Fibroblast of lung (primary cell): ENCODE results near the gene RRAS. TPM values are rescaled to one million over a fixed set of nuclear protein-coding genes. Genes with fewer than 3 reads are reported as not detected.

Experiments
- DNase-seq, 2 donors: peaks; one replicate each; pipeline versions ENCODE4 v3.0.0 to v3.0.0-alpha.2; 2010; ENCODE audit warnings: low read depth in 2 of 2
- H2AFZ ChIP-seq: 2 replicates; pipeline ENCODE4 v1.5.1; 2012; ENCODE audit warnings: low read length, control low read depth, inconsistent platforms
- H3K27ac ChIP-seq: 2 replicates; pipeline ENCODE4 v1.5.1; 2011; ENCODE audit warnings: low read length, control low read depth; ENCODE audit not compliant: insufficient read depth
- H3K27me3 ChIP-seq: 2 replicates; pipeline ENCODE4 v1.5.1; 2011; ENCODE audit warnings: mild to moderate bottlenecking, low read length; ENCODE audit not compliant: control insufficient read depth, insufficient read depth
- H3K36me3 ChIP-seq: 2 replicates; pipeline ENCODE4 v1.5.1; 2011; ENCODE audit warnings: low read length; ENCODE audit not compliant: control insufficient read depth, insufficient read depth
- H3K4me1 ChIP-seq: 2 replicates; pipeline ENCODE4 v1.5.1; 2011; ENCODE audit warnings: low read length; ENCODE audit not compliant: control insufficient read depth, insufficient read depth; ENCODE audit errors: extremely low read depth
- H3K4me2 ChIP-seq: 2 replicates; pipeline ENCODE4 v1.5.1; 2011; ENCODE audit warnings: low read length, control low read depth; ENCODE audit not compliant: insufficient read depth; ENCODE audit errors: extremely low read depth
- H3K4me3 ChIP-seq, 4 experiments: fragments of 200-600 bp in 1 of 4; sonication (generic) in 1 of 4; replicated peaks in 1 of 4; 2 replicates each; pipeline ENCODE4 v1.5.1; 2011 to 2016; ENCODE audit warnings: low read length in 4 of 4, low read depth in 3 of 4, mild to moderate bottlenecking in 3 of 4, control low read depth in 2 of 4, inconsistent platforms in 1 of 4, mixed read lengths in 1 of 4; ENCODE audit not compliant: insufficient read depth in 1 of 4; ENCODE audit errors: control extremely low read depth in 1 of 4
- H3K79me2 ChIP-seq: 2 replicates; pipeline ENCODE4 v1.5.1; 2012; ENCODE audit warnings: mild to moderate bottlenecking, low read length, inconsistent platforms; ENCODE audit not compliant: control insufficient read depth, insufficient read depth
- H3K9ac ChIP-seq: 2 replicates; pipeline ENCODE4 v1.5.1; 2011; ENCODE audit warnings: mild to moderate bottlenecking, low read length, control low read depth; ENCODE audit not compliant: insufficient read depth
- H3K9me3 ChIP-seq: 2 replicates; pipeline ENCODE4 v1.5.1; 2012; ENCODE audit warnings: low read depth, low read length; ENCODE audit not compliant: control insufficient read depth, insufficient read depth
- H4K20me1 ChIP-seq: 2 replicates; pipeline ENCODE4 v1.5.1; 2011; ENCODE audit warnings: low read length; ENCODE audit not compliant: control insufficient read depth, insufficient read depth; ENCODE audit errors: extremely low read depth
- CTCF ChIP-seq, 2 donors: IDR thresholded peaks in 1 of 2; conservative IDR thresholded peaks in 1 of 2; 1 replicate in 1 of 2; 2 replicates in 1 of 2; pipeline ENCODE4 v1.5.1; 2011 to 2012; ENCODE audit warnings: low read length in 2 of 2, control low read depth in 1 of 2, inconsistent platforms in 1 of 2, low read depth in 1 of 2, mild to moderate bottlenecking in 1 of 2
- EZH2 ChIP-seq: IDR thresholded peaks from 2 replicates; pipeline ENCODE4 v1.5.1; 2012; ENCODE audit warnings: low read length, control low read depth, mild to moderate bottlenecking; ENCODE audit errors: missing control alignments
- polyA plus RNA-seq, 2 donors: library from polyadenylated mRNA; depleted of rRNA in 1 of 2; stranded (reverse) in 1 of 2; unstranded in 1 of 2; fragments of >200 nt; gene quantifications; 2 replicates each; pipeline ENCODE4 v1.2.1, GENCODE V29; 2011 to 2012; ENCODE audit warnings: missing spikeins in 1 of 2
- total RNA-seq: library from RNA; depleted of rRNA; stranded (reverse); fragments of >200 nt; gene quantifications from 2 replicates; pipeline ENCODE4 v1.2.1, GENCODE V29; 2014

Gene RRAS
- total and polyA plus RNA-seq, 2 donors (not counting 1 experiment from before 2014, with no cell fraction given), result 60.1 to 129 TPM

- TF ChIP-seq EZH2 (no peak), CTCF (conservative IDR thresholded peaks at IDR 0.05 in 1 of 2, IDR thresholded peaks at IDR 0.05 in 1 of 2; ENCODE audit: low read depth in 1 of 2, low read length in 2 of 2) (peak in 1 of 2 donors; percentile 39)
- peaks cover 29% of the 10 kb centered on the region for H3K36me3 ChIP-seq
- H3K79me2 ChIP-seq, result peaks cover 19% of the 10 kb centered on the region
- no peak overlapping the region for H3K4me3 ChIP-seq
- H2AFZ ChIP-seq, result no peak overlapping the region
- H3K4me1 ChIP-seq, result peaks cover 5% of the 10 kb centered on the region
- H3K27ac ChIP-seq, result no peak overlapping the region
- no peak overlapping the region for H3K4me2 ChIP-seq
- H4K20me1 ChIP-seq, result no peaks in the 10 kb centered on the region
- H3K27me3 ChIP-seq, result no peaks in the 10 kb centered on the region
- H3K9ac ChIP-seq, result no peak overlapping the region
- DNase-seq, result no peak
- H3K9me3 ChIP-seq, result no peaks in the 10 kb centered on the region
These were observed 44.5 kb upstream of the RRAS start for GRCh38 chr19:49684251-49684982.

GRCh38 chr19:49683814-49684250 lies 43.9 kb upstream of the RRAS start:
- DNase-seq, result no peak
- Histone ChIP-seq H3K79me2 (peaks cover 24% of the 10 kb centered on the region), H3K4me3 (no peak overlapping the region), H3K27ac (no peak overlapping the region), H3K4me2 (no peak overlapping the region), H2AFZ (no peak overlapping the region), H3K36me3 (peaks cover 29% of the 10 kb centered on the region), H3K27me3 (no peaks in the 10 kb centered on the region), H4K20me1 (no peaks in the 10 kb centered on the region), H3K4me1 (peaks cover 4% of the 10 kb centered on the region), H3K9ac (no peak overlapping the region), H3K9me3 (no peaks in the 10 kb centered on the region)
- TF ChIP-seq CTCF (conservative IDR thresholded peaks at IDR 0.05 in 1 of 2, IDR thresholded peaks at IDR 0.05 in 1 of 2; ENCODE audit: low read depth in 1 of 2, low read length in 2 of 2), result no peak
- no peak for TF ChIP-seq EZH2

DNA sequence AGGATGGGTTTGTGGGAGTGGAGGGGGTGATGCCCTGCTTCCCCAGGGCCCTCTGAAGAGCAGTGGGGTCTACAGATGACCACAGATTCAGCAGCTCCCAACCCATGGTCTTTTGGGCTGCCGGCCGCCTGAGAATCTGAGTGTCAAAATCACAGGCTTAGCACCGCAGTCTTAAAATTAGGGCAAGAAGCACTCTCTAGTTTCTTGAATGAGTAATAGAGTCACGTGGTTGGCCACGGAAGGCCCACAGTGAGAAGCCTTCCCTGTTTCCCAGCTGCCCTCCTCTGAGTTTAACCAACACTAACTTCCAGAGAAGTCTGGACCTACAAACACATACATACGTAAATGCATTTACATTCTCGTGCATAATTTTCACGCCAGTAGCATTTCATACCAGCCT lies 42.3 kb upstream of the RRAS start:
- Histone ChIP-seq H3K36me3 (peaks cover 28% of the 10 kb centered on the region), H2AFZ (no peak overlapping the region), H3K79me2 (peaks cover 38% of the 10 kb centered on the region), H3K27ac (no peak overlapping the region), H3K27me3 (no peaks in the 10 kb centered on the region), H3K9me3 (no peaks in the 10 kb centered on the region), H3K4me1 (peaks cover 4% of the 10 kb centered on the region), H3K4me2 (no peak overlapping the region), H4K20me1 (no peaks in the 10 kb centered on the region), H3K4me3 (no peak overlapping the region), H3K9ac (no peak overlapping the region)
- no peak for TF ChIP-seq EZH2
- no peak for TF ChIP-seq CTCF (conservative IDR thresholded peaks at IDR 0.05 in 1 of 2, IDR thresholded peaks at IDR 0.05 in 1 of 2; ENCODE audit: low read depth in 1 of 2, low read length in 2 of 2)
- no peak for DNase-seq
